Measurements from ENCODE around the gene FAM20C.

The FAM20C gene

DNA sequence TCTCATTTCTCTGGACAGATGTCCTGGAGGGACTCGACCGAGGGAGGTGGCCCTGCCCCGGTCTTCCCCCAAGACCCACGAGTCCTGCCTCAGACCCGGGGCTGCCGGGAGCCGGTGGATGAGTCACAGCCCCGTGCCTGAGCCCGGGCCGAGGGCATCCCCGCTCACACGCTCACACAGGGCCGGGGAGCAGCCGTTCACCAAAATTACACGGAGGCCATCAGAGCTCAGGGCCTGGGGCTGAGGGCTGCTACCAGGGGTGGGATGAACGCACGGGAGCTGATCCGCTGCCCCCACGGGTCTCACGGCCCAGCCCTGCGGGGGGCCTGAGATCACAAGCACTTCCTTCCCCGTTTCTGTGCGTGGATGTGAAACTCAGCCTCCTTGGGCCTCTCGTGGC is 17.5 kb downstream of the FAM20C start:
- no peak for DNase-seq (ENCODE audit: low read depth)

DNA sequence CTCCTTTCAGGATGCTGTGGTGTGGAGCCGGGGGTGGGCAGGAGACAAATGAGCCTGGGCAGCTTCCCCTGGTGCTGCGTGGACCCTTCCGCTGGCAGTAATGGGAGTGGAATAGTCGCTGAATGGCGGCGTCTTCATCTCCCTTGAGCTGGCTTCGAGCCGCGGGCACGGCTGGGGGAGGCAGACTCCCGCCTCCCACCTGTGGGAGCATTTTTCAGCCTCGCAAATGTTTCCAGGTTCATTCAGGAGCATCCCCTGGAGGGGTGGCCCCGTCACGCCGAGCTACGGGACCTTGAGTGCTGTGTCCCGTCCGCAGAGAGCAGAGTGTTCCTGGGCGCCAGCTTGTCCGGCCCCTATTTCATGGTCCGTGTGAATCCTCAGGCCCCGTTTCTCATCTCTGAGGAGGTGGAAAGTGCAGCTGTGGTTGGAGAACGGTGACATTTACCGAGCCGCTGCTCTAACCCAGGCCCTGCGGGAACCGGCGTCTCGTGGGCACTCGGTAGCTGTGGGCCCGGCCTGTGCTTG is 18.1 kb downstream of the FAM20C start:
- no peak for DNase-seq (ENCODE audit: low read depth)

DNA sequence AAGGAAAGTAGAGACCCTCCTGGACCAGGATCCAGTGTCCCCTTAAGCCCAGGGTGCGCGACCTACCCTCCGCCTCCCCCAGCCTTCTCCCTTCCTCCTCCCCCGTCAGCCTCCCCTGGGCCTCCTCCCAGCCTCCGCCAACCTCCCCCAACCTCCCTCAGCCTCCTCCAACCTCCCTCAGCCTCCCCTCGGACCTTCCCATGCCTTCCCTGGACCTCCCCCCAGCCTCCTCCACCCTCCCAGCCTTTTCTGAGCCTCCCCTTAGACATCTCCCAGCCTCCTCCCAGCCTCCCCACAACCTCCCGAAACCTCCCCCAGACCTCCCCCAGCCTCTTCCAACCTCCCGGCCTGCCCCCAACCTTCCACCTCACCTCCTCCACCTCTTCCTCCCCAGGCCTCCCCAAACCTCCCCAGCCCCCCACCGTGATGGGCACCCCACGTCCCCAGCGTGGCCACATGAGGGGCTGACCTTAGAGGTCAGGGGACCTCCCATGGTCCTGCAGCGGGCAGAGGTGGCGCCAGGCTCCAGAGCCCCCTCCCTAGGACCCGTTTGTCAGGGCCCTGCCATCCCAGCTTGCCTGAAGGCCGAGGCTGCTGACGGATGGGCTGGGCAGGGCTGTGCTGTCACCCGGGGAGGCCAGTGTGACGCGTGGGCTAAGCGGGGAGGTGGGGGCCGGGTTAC is 18.8 kb downstream of the FAM20C start:
- no peak for DNase-seq (ENCODE audit: low read depth)

DNA sequence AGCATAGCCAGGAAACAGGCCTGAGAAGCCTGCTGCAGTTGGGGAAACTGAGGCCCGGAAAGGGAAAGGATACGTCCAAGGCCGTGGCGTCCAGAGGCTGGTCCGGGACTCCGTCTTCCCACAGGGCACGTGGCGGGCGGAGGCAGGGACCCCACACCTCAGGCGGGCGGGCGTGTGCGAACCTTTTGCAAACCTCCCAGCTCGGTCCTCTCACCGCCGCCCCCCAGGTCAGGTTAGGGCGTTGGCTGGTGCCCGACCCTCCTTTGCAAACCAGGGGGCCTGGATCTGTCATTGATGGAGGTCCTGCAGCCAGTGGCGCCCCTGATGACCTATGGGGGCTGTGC is 19.3 kb downstream of the FAM20C start:
- DNase-seq (ENCODE audit: low read depth), result no peak

DNA sequence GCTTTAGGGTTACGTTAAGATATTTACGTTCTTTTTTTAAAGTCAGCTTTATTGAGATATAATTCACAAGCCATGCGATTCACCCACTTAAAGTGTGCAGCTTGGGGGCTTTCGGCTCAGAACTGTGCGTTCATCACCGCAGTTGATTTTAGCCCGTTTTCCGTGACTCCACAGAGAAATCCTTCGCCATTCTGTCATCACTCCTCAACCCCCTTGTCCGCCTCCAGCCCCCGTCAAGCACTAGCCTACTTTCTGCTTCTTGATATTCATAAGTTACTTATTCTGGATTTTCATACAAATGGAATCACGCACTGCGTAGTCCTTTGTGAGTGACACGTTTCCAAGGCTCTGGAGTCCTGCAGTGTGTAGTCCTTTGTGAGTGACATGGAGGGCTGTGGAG is 20.4 kb downstream of the FAM20C start:
- no peak for DNase-seq (ENCODE audit: low read depth)

DNA sequence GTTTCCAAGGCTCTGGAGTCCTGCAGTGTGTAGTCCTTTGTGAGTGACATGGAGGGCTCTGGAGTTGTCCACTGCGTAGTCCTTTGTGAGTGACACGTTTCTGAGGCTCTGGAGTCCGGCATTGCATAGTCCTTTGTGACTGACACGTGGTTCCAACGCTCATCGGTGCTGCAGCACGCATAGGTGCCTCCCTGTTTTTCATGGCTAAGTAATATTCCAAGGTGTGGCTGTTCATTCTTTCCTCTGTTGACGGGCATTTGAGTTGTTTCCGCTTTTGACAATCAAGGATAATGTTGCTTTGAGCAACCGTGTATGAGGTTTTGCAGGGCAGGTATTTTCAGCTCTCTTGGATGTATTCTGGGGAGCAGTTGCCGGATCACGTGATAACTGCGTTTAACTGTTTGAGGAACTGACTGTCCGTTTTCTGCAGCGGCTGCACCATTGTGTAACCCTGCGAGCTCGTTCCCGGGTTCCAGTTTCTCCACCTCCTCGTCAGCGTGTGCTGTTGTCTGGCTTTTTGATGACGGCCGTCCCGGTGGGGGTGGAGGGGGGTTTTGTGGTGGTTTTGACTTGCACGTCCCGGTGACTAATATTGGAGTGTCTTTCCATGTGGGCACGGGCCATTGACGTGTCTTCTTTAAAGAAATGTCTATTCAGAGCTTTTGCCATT is 21.1 kb downstream of the FAM20C start:
- no peak for DNase-seq (ENCODE audit: low read depth)

DNA sequence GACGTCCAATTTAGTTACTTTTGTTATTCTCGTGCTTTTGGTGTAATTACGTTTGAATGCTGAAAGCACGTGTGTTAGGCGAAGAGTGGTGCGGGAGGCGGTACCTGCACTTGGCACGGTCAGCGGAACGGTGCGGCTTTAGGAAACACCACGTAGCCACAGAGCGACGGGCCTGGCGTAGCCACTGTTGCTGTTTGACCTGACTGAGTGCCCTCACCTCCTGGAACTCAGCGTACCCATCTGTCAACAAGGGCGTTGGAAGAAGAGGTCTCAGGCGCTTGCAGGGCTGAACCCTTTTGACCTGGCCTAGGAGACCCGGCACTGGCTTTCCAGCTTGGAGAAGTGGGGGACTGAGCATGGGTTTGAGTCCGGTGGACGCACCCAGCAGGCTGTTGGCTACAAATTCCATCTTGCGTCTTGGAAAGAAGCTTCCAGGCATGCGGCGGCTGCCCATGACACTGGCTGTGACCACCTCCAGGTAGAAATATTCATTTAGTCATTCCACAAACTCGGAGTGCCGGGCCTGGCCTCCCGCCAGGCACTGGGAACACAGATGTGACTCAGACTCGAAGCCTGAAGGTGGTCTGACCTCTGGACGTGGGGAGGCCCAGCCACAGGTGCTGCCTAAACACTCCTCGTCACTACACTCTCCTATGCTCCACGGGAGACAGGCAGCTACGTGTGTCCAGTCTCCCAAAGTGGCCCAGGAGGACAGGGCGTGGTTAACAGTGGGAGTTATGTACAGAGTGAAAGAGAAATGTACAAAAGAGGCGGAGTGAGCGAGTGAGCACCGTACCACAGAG is 22.2 kb downstream of the FAM20C start:
- no peak for DNase-seq (ENCODE audit: low read depth)

DNA sequence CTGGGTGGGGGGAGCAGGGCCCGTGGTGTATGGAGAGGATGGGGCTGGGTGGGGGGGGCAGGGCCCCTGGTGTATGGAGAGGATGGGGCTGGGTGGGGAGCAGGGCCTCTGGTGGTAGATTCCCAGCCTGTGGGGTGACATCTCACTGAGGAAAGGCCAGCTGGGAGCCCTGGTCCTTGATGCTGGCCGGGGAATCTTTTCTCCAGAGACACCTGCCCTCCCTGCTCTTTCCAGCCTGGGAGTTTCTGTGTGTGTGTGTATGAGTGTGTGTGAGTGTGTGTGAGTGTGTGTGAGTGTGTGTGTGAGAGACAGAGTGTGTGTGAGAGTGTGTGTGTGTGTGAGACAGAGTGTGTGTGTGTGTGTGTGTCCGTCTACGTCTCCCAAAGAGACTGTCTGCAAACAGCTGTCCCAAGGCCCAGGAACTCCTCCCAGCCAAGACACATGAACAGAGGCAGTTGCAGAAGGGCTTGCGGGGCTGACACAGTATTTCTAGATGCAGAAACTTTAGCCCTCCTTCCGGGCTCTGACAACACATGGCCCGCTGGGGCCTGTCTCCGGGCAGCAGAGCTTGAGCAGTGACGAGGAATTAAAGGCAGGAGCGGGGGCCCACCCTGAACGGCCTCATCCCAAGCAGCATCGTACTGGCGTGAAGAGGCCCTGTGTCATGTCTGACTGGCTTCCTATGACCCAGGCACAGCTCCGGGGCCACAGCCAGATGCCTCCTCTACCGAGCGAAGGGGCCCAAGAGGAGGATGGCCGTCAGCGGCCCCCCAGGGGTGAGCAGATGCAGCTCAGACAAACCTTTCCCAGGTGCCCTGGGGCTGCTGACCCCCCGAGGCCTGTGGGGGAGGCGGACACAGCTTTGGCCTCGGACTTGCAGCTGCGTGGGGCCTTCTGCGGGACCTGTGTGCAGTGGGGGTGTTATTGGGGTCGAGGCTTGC is 24.3 kb downstream of the FAM20C start:
- no peak for DNase-seq (ENCODE audit: low read depth)

DNA sequence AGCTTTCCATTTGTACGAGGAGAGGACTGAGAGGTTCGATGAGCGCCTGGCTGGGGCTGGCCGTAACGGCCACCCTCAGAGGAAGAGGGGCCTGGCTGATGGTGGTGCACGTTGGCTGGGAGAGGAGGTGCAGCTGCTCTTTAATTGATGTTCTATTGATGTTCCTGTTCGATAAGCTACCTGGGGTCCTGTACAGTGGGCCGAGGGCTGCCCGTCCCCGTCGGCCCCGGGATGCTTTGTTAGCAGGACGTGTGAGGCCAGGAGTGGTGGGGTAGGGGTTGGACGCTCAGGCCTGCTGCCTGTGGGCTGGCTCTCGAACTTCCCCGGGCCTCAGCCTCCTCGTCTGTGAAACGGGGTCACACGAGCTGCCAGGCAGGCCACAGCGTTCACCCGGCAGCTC is 25.4 kb downstream of the FAM20C start:
- DNase-seq (ENCODE audit: low read depth), result no peak

DNA sequence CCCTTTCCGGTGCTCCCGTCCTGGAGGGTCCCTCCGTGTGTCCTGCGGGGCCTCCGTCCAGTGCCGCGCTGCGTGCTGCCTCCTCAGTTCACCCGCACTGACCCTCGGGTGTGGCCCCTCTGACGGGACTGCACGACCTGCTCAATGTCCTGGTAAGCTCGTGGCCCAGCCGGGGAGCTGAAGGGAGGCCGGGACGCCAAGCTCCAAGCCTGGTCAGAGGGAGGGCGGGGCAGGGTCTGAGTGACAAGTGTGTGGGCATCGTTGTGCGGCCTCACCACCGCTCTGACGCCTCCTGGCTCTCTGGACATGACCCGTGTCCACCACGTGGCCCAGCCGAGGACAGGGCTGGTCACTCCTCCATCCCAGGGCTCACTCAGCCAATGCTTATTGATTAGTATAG is 25.9 kb downstream of the FAM20C start:
- no peak for DNase-seq (ENCODE audit: low read depth)

DNA sequence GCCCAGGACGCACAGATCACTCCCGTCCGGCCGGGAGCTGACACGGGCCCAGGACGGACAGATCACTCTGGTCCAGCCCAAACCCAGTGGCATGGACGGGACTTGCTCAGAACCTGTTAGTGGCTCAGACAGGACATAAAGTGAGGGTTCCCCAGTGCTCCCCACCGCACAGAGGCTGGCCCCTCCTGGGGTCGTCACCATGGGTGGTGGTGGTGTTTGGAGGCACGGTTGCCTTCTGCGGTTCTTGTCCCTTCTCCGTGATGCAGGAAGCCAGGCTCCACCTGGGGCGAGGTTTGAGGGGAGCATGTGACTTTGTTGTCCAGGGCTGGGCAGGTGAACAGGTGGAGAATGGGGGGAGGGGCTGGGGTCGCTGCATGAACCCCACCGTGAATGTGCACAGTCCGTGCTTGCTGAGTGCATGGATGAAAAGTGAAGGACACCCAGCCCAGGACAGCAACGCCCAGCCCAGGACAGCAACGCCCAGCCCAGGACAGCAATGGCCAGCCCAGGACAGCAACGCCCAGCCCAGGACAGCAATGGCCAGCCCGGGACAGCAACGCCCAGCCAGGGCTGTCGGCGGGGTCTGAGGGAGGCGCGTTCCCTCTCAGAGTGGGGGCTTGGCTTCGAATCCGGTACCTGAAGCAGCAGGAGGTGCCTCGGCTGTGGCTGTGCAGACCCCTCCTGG is 26.7 kb downstream of the FAM20C start:
- no peak for DNase-seq (ENCODE audit: low read depth)

DNA sequence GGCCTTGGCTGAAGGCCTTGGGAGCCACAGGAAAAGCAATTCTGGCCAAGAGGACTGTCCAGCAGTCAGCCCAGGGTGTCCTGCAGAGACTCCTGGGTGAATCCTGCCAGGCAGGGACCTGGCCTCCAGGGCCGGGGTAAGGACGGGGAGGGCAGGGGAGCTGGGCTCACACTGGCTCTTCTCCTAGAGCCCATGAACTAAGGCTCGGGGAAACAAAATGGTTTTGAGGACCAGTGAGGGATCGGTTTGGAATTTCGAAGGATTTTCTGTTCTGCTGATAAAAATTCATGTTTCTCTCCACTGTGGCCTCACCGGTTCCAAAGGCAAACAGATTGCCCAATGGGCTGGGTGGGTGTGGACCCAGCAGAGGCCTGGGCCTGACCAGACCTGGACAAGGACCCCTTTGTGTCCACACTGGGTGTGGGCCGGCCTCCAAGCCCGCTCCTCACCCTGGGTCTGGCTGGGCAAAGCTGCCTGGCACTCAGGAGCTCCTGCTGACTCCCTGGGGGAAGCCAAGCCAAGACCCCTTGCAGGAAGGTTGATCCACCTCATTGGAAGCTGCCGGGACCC is 27.3 kb downstream of the FAM20C start:
- DNase-seq (ENCODE audit: low read depth), result no peak

DNA sequence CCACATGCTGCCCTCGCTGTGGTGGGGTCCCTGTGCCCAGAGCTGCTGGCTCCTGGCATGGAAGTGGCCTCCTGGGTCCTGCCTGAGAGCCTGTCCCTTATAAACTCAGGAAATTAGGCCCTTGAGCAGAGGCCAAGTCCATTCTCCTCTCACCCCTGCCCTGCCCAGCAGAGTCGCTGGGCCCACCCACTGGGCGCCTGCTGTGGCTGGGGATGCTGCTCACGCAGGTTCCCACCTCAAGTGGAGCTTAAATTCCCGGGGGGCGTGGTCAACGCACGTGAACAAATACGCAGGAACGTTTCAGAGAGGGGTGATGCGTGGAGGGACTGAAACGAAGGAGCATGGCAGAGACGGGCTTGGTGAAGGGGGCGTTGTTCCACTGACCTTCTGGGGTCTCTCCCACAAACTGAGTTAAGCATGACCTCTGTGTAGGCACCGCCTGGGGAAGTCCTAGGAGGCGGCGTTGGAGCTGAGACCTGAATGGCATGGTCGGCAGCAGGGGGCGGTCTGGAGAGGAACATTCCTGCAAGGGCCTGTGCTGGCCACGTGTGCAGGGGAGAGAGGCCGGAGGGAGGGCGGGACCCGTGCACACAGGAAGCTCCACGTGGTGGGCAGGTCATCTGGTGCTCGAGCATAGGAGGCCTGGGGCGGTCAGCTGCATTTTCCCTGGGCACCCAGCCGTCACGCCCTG is 27.9 kb downstream of the FAM20C start:
- no peak for DNase-seq (ENCODE audit: low read depth)

DNA sequence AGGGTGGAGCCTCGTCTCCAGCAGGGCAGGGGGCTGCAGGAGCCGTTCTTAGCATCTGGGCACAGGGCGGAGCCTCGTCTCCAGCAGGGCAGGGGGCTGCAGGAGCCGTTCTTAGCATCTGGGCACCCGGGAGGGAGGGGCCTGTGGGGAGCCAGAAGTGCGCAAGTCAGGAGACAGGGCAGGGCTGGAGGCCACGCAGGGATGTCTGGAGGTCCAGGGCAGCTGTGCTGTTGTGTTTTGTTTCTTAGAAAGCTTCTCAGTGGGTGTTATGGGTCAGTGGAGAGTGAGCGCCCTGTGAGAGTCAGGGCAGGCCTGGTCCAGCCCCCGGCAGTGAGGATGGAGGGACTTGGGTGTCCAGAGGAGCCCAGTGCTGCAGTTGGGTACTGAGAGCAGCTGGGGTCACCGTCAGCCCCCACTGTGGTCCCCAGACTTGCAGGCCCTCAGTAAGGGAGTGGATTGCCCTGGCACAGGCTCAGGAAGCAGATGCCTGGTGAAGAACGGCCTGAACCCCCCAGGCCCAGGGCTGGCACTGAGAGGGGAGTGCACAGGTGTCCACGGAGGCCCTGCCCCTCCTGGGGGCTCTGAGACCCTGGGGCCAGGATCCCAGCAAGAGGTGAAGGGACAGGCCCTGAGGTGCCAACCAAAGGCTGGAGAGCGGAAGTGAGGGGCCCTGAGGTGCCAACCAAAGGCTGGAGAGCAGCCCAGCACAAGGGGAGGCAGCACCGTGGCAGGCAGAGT is 29.8 kb downstream of the FAM20C start:
- DNase-seq (ENCODE audit: low read depth), result no peak

DNA sequence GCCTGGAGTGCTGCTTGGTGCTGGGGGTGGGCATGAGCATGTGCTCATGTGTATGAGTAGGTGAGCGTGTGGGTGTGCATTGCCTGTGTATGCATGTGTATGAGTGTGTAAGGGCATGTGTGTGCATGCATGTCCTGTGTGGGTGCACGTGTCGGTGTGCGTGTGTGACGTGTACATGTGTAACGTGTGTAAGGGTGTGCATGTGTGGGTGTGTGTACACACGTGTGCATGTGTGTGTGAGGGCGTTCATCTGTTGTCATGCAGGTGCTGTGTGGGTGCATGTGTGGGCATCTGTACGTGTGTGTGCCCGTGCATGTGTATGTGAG is 30.3 kb downstream of the FAM20C start:
- no peak for DNase-seq (ENCODE audit: low read depth)

DNA sequence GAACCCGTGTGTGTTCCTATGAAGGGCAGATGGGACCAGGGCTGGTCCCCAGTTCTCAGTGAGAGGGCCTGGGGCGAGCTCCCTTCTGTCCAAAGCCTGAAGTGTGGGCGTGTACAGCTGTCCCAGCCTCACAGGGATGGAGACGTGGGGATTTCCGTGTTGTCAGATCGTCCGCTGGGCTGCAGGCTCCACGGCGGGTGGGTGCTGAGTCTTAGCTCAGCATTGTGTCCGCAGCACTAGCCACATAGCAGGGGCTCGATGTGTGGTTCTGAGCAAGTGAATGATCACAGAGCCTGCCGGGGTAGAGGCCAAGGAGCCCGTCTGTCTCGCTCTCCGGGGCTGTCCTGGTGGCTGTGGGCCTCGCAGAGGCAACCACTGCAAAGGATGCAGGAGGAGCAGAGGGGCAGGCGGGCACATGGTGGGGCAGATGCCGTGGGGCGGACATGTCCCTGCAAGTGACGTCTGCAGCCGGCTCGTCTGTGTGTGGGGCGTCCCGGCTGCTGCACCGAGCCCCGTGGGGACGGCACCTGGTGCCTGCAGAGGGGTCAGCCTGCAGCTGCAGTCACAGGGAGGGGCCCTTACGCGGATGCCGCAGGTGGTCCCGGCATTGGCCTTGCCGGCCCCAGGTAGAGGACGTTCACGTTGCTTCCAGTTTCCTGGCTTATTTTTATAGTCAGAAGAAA is 30.9 kb downstream of the FAM20C start:
- no peak for DNase-seq (ENCODE audit: low read depth)

DNA sequence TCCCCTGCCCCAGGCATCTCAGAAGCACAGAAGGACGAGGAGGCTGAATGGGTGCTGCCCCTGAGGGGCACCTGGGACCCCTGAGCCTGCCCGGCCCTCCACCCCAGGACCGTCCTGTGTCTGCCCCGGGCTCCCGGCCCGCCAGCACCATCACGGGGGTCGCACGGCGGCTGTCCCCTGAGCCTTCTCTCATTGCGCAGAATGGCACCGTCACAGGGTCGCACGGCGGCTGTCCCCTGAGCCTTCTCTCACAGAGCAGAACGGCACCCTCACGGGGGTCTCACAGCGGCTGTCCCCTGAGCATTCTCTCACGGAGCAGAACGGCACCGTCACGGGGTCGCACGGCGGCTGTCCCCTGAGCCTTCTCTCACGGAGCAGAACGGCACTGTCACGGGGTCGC is 31.5 kb downstream of the FAM20C start:
- DNase-seq (ENCODE audit: low read depth), result no peak

DNA sequence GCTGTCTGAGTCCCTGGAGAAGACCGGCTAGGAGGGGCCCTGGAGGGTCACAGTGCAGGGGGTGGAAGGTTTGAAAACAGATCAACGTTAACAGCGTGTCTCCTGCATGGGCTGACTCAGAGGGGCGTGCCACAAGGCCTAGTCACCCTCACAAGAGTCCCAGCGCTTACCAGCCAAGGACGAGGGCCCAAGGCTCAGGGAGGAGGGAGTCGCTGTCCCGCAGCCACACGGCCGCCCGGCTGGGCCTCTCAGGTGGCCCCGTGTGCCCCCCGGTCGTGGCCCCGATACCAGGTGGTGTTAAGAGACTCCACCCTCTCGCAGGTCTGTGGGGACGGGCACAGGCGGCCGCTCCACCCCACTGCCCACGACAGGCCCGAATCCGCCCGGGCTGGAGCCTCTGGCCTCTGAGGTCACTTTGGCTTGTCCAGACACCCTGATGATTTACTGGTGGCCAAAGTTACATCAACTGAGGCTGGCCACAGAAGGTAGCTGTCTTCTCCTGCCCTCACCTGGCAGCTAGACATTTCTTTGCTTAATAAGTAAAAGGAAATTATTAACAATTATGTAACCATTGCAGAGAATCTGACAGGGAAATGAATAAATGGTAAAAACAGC is 34.0 kb downstream of the FAM20C start:
- DNase-seq (ENCODE audit: low read depth), result no peak

DNA sequence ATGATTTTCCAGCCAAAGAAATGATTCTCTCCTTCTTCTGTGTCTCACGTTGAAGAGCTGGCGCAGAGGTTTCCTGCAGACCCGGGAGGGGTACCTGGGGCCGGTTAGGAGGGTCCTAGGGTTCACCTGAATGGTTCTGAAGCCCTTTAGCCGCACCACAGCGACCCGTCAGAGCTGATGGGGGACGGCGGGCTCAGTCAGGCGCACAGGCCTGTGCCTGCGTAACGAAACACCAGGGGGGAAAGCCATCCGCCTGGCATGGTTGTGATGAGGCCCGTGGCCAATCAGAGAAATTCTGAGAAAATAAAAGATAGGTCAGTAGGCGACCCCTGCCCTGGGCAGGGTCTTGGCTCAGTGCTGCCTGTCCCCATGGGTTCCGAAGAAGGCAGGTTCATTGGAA is 35.6 kb downstream of the FAM20C start:
- no peak for DNase-seq (ENCODE audit: low read depth)
